IMR-90 (cell line): ENCODE results near the gene HTT. TPM values are rescaled to one million over a fixed set of nuclear protein-coding genes. Genes with fewer than 3 reads are reported as not detected.

Experiments used
- ATAC-seq: fragments of 200-7000 bp; cut with Tn5 transposase; 2 replicates; pipeline ENCODE4 v1.9.1; 2020; ENCODE audit warnings: low read depth, mild to moderate bottlenecking, moderate library complexity
- BruUV-seq: library from RNA; stranded (reverse); fragments of 400-500 nt; replicated peaks from 2 replicates; lab custom pipeline; 2021; lab: Mats Ljungman, UMichigan
- CTCF ChIA-PET: fragments of 300-600 bp; formaldehyde crosslinking; extraction: SDS; loops from one replicate; lab custom pipeline; 2021; ENCODE audit warnings: antibody characterized with exemption; lab: Yijun Ruan, JAX
- POLR2A ChIA-PET: fragments of 300-600 bp; sonication (Branson Sonifier 250); formaldehyde crosslinking; loops from one replicate; lab custom pipeline; 2022; ENCODE audit warnings: antibody characterized with exemption; ENCODE audit not compliant: unreplicated experiment; lab: Charles Lee
- DNase-seq: peaks from one replicate; pipeline ENCODE4 v3.0.0; 2013
- H2AFZ ChIP-seq: replicated peaks from 2 replicates; pipeline ENCODE3; 2013; ENCODE audit warnings: low read length, mild to moderate bottlenecking; ENCODE audit not compliant: poor library complexity
- H2AK5ac ChIP-seq: 2 replicates; pipeline ENCODE4 v1.6.1; 2013; ENCODE audit warnings: low read depth, low read length, inconsistent platforms
- H2AK9ac ChIP-seq: replicated peaks from 2 replicates; pipeline ENCODE3; 2013; ENCODE audit warnings: mild to moderate bottlenecking, low read depth, low read length, moderate library complexity; ENCODE audit not compliant: poor library complexity
- H2BK120ac ChIP-seq: 2 replicates; pipeline ENCODE4 v1.6.1; 2013; ENCODE audit warnings: low read depth, low read length, inconsistent platforms
- H2BK15ac ChIP-seq: 3 replicates; pipeline ENCODE4 v1.6.1; 2013; ENCODE audit warnings: low read depth, low read length, inconsistent platforms
- H2BK20ac ChIP-seq: 2 replicates; pipeline ENCODE4 v1.6.1; 2013; ENCODE audit warnings: low read depth, mild to moderate bottlenecking, inconsistent platforms, low read length, moderate library complexity
- H2BK5ac ChIP-seq: 2 replicates; pipeline ENCODE4 v1.6.1; 2013; ENCODE audit warnings: mild to moderate bottlenecking, low read depth, low read length, inconsistent platforms; ENCODE audit not compliant: poor library complexity, severe bottlenecking
- H3K14ac ChIP-seq: replicated peaks from 2 replicates; pipeline ENCODE4 v1.6.1; 2013; ENCODE audit warnings: low read depth, low read length, inconsistent platforms
- H3K18ac ChIP-seq: 2 replicates; pipeline ENCODE4 v1.6.1; 2013; ENCODE audit warnings: low read depth, low read length, control low read depth
- H3K23ac ChIP-seq: 2 replicates; pipeline ENCODE4 v1.6.1; 2013; ENCODE audit warnings: low read depth, low read length, inconsistent platforms
- H3K27ac ChIP-seq: 2 replicates; pipeline ENCODE4 v1.5.1; 2013; ENCODE audit warnings: mild to moderate bottlenecking, control low read depth, low read length; ENCODE audit not compliant: insufficient read depth
- H3K27me3 ChIP-seq: 2 replicates; pipeline ENCODE4 v1.6.1; 2013; ENCODE audit warnings: low read length; ENCODE audit not compliant: control insufficient read depth, insufficient read depth
- H3K36me3 ChIP-seq: 2 replicates; pipeline ENCODE4 v1.6.1; 2013; ENCODE audit warnings: low read length, mixed read lengths; ENCODE audit not compliant: control insufficient read depth, insufficient read depth
- H3K4ac ChIP-seq: 2 replicates; pipeline ENCODE4 v1.6.1; 2013; ENCODE audit warnings: low read depth, low read length, inconsistent platforms
- H3K4me1 ChIP-seq: 2 replicates; pipeline ENCODE4 v1.6.1; 2013; ENCODE audit warnings: low read length, mixed read lengths; ENCODE audit not compliant: control insufficient read depth, insufficient read depth
- H3K4me2 ChIP-seq: 2 replicates; pipeline ENCODE4 v1.6.1; 2013; ENCODE audit warnings: low read depth, mild to moderate bottlenecking, control low read depth, low read length, moderate library complexity
- H3K4me3 ChIP-seq: 2 replicates; pipeline ENCODE4 v1.5.1; 2013; ENCODE audit warnings: low read depth, mild to moderate bottlenecking, control low read depth, low read length, moderate library complexity; ENCODE audit not compliant: insufficient read depth
- H3K56ac ChIP-seq: 2 replicates; pipeline ENCODE4 v1.6.1; 2013; ENCODE audit warnings: low read length, inconsistent platforms; ENCODE audit not compliant: insufficient read depth; ENCODE audit errors: extremely low read depth
- H3K79me1 ChIP-seq, 2 experiments: 2 replicates each; pipeline ENCODE4 v1.6.1; 2013; ENCODE audit warnings: low read length in 2 of 2, inconsistent platforms in 1 of 2, low read depth in 1 of 2
- H3K9ac ChIP-seq: 2 replicates; pipeline ENCODE4 v1.6.1; 2013; ENCODE audit warnings: low read depth, low read length, control low read depth
- H3K9me1 ChIP-seq: 2 replicates; pipeline ENCODE4 v1.6.1; 2013; ENCODE audit warnings: low read length, inconsistent platforms; ENCODE audit not compliant: insufficient read depth
- H3K9me3 ChIP-seq: 2 replicates; pipeline ENCODE4 v1.6.1; 2013; ENCODE audit warnings: low read length; ENCODE audit not compliant: control insufficient read depth, insufficient read depth
- H4K20me1 ChIP-seq: 2 replicates; pipeline ENCODE4 v1.6.1; 2013; ENCODE audit warnings: low read length, inconsistent platforms; ENCODE audit not compliant: insufficient read depth
- H4K5ac ChIP-seq: 2 replicates; pipeline ENCODE4 v1.6.1; 2013; ENCODE audit warnings: mild to moderate bottlenecking, low read depth, low read length, control low read depth
- H4K8ac ChIP-seq, 2 experiments: 2 replicates each; pipeline ENCODE4 v1.6.1; 2013; ENCODE audit warnings: low read depth in 2 of 2, low read length in 2 of 2, control low read depth in 1 of 2, inconsistent platforms in 1 of 2
- H4K91ac ChIP-seq: 2 replicates; pipeline ENCODE4 v1.6.1; 2013; ENCODE audit warnings: low read depth, low read length, inconsistent platforms; ENCODE audit not compliant: insufficient read depth
- BHLHE40 ChIP-seq: fragments of 150-350 bp; IDR thresholded peaks from 2 replicates; pipeline ENCODE4 v1.6.1; 2016; ENCODE audit warnings: mild to moderate bottlenecking, low read depth, low read length
- CEBPB ChIP-seq: IDR thresholded peaks from 2 replicates; pipeline ENCODE4 v1.6.1; 2012; ENCODE audit warnings: low read depth, low read length, improper control_type of control experiment
- CHD1 ChIP-seq: IDR thresholded peaks from 2 replicates; pipeline ENCODE4 v1.6.1; 2012; ENCODE audit warnings: low read depth, low read length, improper control_type of control experiment
- FOS ChIP-seq: fragments of 150-350 bp; IDR thresholded peaks from 2 replicates; pipeline ENCODE4 v1.6.1; 2016; ENCODE audit warnings: low read depth, low read length
- MAFK ChIP-seq: IDR thresholded peaks from 2 replicates; pipeline ENCODE4 v1.6.1; 2012; ENCODE audit warnings: low read depth, low read length, improper control_type of control experiment
- MAZ ChIP-seq: IDR thresholded peaks from 2 replicates; pipeline ENCODE4 v1.6.1; 2012; ENCODE audit warnings: low read depth, mild to moderate bottlenecking, low read length, improper control_type of control experiment, moderate library complexity, borderline replicate concordance
- MXI1 ChIP-seq: IDR thresholded peaks from 2 replicates; pipeline ENCODE4 v1.6.1; 2012; ENCODE audit warnings: low read depth, mild to moderate bottlenecking, low read length, moderate library complexity, borderline replicate concordance
- NFE2L2 ChIP-seq: fragments of 150-350 bp; IDR thresholded peaks from 2 replicates; pipeline ENCODE4 v1.6.1; 2016; ENCODE audit warnings: low read depth, mild to moderate bottlenecking, low read length
- POLR2A ChIP-seq: IDR thresholded peaks from 2 replicates; pipeline ENCODE4 v1.6.1; 2012; ENCODE audit warnings: mild to moderate bottlenecking, low read depth, low read length
- RAD21 ChIP-seq: IDR thresholded peaks from 2 replicates; pipeline ENCODE4 v1.6.1; 2012; ENCODE audit warnings: low read length, improper control_type of control experiment
- RCOR1 ChIP-seq: IDR thresholded peaks from 2 replicates; pipeline ENCODE4 v1.6.1; 2012; ENCODE audit warnings: mild to moderate bottlenecking, low read length, improper control_type of control experiment; ENCODE audit not compliant: insufficient replicate concordance
- RFX5 ChIP-seq: IDR thresholded peaks from 2 replicates; pipeline ENCODE4 v1.8.0; 2012; ENCODE audit warnings: low read depth, mild to moderate bottlenecking, low read length, moderate library complexity
- SMC3 ChIP-seq: fragments of 150-350 bp; IDR thresholded peaks from 2 replicates; pipeline ENCODE4 v1.6.1; 2016; ENCODE audit warnings: low read depth, mild to moderate bottlenecking, antibody characterized with exemption, low read length, moderate library complexity
- WGBS, 2 experiments: methylation state at CpG; one replicate each; pipeline versions ENCODE4 v1.1.5 to v1.1.7; 2013; ENCODE audit warnings: missing lambda C conversion rate in 2 of 2; ENCODE audit not compliant: insufficient read length in 1 of 2; ENCODE audit errors: extremely low coverage in 2 of 2; 5-methylcytosine and 5-hydroxymethylcytosine counted together
- dilution Hi-C: fragments of 300-500 bp; cut with HindIII; formaldehyde crosslinking; loops from one replicate; pipeline ENCODE4 v1.14.3; 2018; ENCODE audit warnings: low sequenced_read_pairs; ENCODE audit not compliant: unreplicated experiment
- in situ Hi-C: fragments of 300-500 bp; cut with MboI; formaldehyde crosslinking; loops from 3 replicates; pipeline ENCODE4 v1.14.3; 2019; ENCODE audit warnings: low sequenced_read_pairs, inconsistent platforms, mixed read lengths
- intact Hi-C: fragments of 100-400 bp; cut with micrococcal nuclease; formaldehyde crosslinking; loops from 2 replicates; pipeline ENCODE4 v1.10.0; 2022
- polyA plus RNA-seq, 3 experiments: library from polyadenylated mRNA; depleted of rRNA; stranded (reverse); fragments of >200 nt; gene quantifications; 2 replicates each; pipeline ENCODE4 v1.2.3, GENCODE V29; 2012; ENCODE audit warnings: low replicate concordance in 1 of 3
- total RNA-seq: library from RNA; depleted of rRNA; stranded (reverse); fragments of >200 nt; gene quantifications from 2 replicates; pipeline ENCODE4 v1.2.3, GENCODE V29; 2012
- TF ChIP-seq, protein P1 (sequence below): conservative IDR thresholded peaks from 2 replicates; pipeline ENCODE4 v1.5.1; 2012; ENCODE audit warnings: mild to moderate bottlenecking, low read depth, low read length, improper control_type of control experiment
- TF ChIP-seq, protein P2 (sequence below): fragments of 150-350 bp; IDR thresholded peaks from 2 replicates; pipeline ENCODE4 v1.6.1; 2017; ENCODE audit warnings: mild to moderate bottlenecking, antibody characterized with exemption, low read length, low read depth

The HTT gene
- total and polyA plus RNA-seq, 2 of the 4 experiments (the other 2 are of a cell fraction), result 11.6 to 14.3 TPM

DNA sequence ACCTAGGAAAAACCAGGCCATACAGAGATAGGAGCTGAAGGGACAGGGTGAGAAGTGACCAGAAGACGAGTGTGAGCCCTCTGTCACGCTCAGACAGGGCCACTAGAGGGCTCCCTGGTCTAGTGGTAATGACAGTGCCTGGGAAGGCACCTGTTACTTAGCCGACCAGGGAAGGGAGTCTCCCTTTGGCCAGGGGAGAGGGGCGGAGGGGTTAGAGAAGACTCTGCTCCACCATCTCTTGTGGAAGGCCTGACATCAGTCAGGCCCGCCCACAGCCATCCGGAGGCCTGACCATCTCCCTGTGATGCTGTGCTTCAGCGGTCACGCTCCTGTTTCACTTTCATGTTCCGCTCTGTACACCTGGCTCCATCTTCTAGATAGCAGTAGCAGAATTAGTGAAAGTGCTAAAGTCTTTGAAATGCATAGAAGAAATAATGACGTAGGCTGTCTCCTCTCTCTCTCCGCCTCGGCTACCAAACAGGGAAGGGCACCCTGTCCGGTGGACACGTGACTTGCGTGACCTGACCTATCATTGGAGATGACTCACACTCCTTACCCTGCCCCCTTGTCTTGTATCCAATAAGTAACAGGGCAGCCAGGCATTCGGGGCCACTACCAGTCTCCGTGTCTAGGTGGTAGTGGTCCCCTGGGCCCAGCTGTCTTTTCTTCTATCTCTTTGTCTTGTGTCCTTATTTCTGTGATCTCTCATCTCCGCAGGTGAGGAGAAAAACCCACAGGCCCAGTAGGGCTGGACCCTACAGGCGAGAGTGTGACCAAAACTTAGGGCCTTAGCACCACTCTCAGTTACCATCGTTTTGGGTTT lies 26.8 kb upstream of the HTT start:
- 44% methylated on average over 2 of the region's 20 CpGs; no CpG with 5 or more reads in 1 of the 2 experiments for WGBS, 2 experiments
- H3K36me3 ChIP-seq, result no peaks in the 10 kb centered on the region
- H4K91ac ChIP-seq, result no peak overlapping the region
- H2AK5ac ChIP-seq, result no peak overlapping the region
- no peak overlapping the region for H3K56ac ChIP-seq
- DNase-seq, result peak; percentile 39
- H2BK5ac ChIP-seq, result no peak overlapping the region
- no peak overlapping the region for H2BK120ac ChIP-seq
- dilution Hi-C loops (no loop called here), intact Hi-C loops (no loop called here), in situ Hi-C loops (loop anchor here (25.0 kb wide), 1 partner anchor 285 kb away; the partner anchor contains the start of gene TNIP2)
- H3K9me1 ChIP-seq, result no peaks in the 10 kb centered on the region
- no peak overlapping the region for H3K9ac ChIP-seq
- no peaks in the 10 kb centered on the region for H3K4me1 ChIP-seq
- POLR2A ChIA-PET, result no interaction called here
- no peak overlapping the region for H4K8ac ChIP-seq
- H4K5ac ChIP-seq, result no peak overlapping the region
- no peak overlapping the region for H3K23ac ChIP-seq
- ATAC-seq, result peak; percentile 87
- no peak overlapping the region for H2AFZ ChIP-seq
- no peak overlapping the region for H2AK9ac ChIP-seq
- peaks cover 12% of the 10 kb centered on the region for H3K27me3 ChIP-seq
- no peaks in the 10 kb centered on the region for H4K20me1 ChIP-seq
- H3K14ac ChIP-seq, result no peak overlapping the region
- no peak overlapping the region for H3K4me3 ChIP-seq
- no peak overlapping the region for H3K27ac ChIP-seq
- no TSS peak for BruUV-seq
- no peaks in the 10 kb centered on the region for H3K79me1 ChIP-seq
- no peak overlapping the region for H3K18ac ChIP-seq
- H3K4me2 ChIP-seq, result no peak overlapping the region
- H2BK20ac ChIP-seq, result no peak overlapping the region
- CTCF ChIA-PET, result interaction anchor here (0.6 to 0.9 kb wide), 3 partner anchors 15 to 109 kb away, joined by 3 read pairs; no protein-coding TSS in a partner anchor
- H2BK15ac ChIP-seq, result no peak overlapping the region
- no peaks in the 10 kb centered on the region for H3K9me3 ChIP-seq
- H3K4ac ChIP-seq, result no peak overlapping the region
- TF ChIP-seq NFE2L2, result no peak
- TF ChIP-seq, protein P1, sequence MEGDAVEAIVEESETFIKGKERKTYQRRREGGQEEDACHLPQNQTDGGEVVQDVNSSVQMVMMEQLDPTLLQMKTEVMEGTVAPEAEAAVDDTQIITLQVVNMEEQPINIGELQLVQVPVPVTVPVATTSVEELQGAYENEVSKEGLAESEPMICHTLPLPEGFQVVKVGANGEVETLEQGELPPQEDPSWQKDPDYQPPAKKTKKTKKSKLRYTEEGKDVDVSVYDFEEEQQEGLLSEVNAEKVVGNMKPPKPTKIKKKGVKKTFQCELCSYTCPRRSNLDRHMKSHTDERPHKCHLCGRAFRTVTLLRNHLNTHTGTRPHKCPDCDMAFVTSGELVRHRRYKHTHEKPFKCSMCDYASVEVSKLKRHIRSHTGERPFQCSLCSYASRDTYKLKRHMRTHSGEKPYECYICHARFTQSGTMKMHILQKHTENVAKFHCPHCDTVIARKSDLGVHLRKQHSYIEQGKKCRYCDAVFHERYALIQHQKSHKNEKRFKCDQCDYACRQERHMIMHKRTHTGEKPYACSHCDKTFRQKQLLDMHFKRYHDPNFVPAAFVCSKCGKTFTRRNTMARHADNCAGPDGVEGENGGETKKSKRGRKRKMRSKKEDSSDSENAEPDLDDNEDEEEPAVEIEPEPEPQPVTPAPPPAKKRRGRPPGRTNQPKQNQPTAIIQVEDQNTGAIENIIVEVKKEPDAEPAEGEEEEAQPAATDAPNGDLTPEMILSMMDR, result peak; percentile 63
- no peak for TF ChIP-seq FOS
- TF ChIP-seq RFX5, result no peak
- no peak for TF ChIP-seq MAFK
- no peak for TF ChIP-seq POLR2A
- peak; percentile 60 for TF ChIP-seq RCOR1
- TF ChIP-seq CHD1, result no peak
- TF ChIP-seq CEBPB, result no peak
- peak; percentile 50 for TF ChIP-seq SMC3
- no peak for TF ChIP-seq MAZ
- TF ChIP-seq BHLHE40, result no peak
- TF ChIP-seq, protein P2, sequence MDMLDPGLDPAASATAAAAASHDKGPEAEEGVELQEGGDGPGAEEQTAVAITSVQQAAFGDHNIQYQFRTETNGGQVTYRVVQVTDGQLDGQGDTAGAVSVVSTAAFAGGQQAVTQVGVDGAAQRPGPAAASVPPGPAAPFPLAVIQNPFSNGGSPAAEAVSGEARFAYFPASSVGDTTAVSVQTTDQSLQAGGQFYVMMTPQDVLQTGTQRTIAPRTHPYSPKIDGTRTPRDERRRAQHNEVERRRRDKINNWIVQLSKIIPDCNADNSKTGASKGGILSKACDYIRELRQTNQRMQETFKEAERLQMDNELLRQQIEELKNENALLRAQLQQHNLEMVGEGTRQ, result no peak
- TF ChIP-seq MXI1, result no peak
- TF ChIP-seq RAD21, result peak; percentile 67
